Thyroid gland (tissue), 4 donors: ENCODE data around the gene PCBP4. TPM values are rescaled to one million over a fixed set of nuclear protein-coding genes. Genes with fewer than 3 reads are reported as not detected.

Experiments used
- DNase-seq, 2 donors: peaks; one replicate each; pipeline ENCODE4 v3.0.0-alpha.2; 2019
- H3K27ac ChIP-seq, 3 donors: fragments of 200-600 bp; sonication (generic); 1 replicate in 2 of 3; 2 replicates in 1 of 3; pipeline ENCODE4 v1.5.1; 2016 to 2019; ENCODE audit warnings: mild to moderate bottlenecking in 1 of 3, moderate library complexity in 1 of 3
- H3K27me3 ChIP-seq: fragments of 200-600 bp; sonication (generic); one replicate; pipeline ENCODE4 v1.5.1; 2019
- H3K36me3 ChIP-seq, 2 donors: fragments of 200-600 bp; sonication (generic); one replicate each; pipeline ENCODE4 v1.5.1; 2016 to 2019
- H3K4me1 ChIP-seq, 2 donors: fragments of 200-600 bp; sonication (generic); one replicate each; pipeline ENCODE4 v1.5.1; 2017 to 2019
- H3K4me3 ChIP-seq, 3 donors: fragments of 200-600 bp; sonication (generic); replicated peaks in 1 of 3; 1 replicate in 2 of 3; 2 replicates in 1 of 3; pipeline ENCODE4 v1.5.1; 2016; ENCODE audit warnings: mild to moderate bottlenecking in 1 of 3
- H3K9me3 ChIP-seq: fragments of 200-600 bp; sonication (generic); one replicate; pipeline ENCODE4 v1.5.1; 2017
- POLR2A ChIP-seq, 2 donors: fragments of 450-650 bp; IDR thresholded peaks; one replicate each; pipeline ENCODE4 v1.6.1; 2017; ENCODE audit warnings: antibody characterized with exemption in 2 of 2, mild to moderate bottlenecking in 2 of 2, moderate library complexity in 1 of 2
- WGBS, 2 donors: methylation state at CpG; one replicate each; pipeline ENCODE4 v1.1.5; 2017; 5-methylcytosine and 5-hydroxymethylcytosine counted together
- intact Hi-C: fragments of 100-400 bp; cut with DNase I; formaldehyde crosslinking; loops from one replicate; pipeline ENCODE4 v1.15.1; 2023
- total RNA-seq, 4 donors: library from RNA; depleted of rRNA; stranded (reverse); fragments of >200 nt; gene quantifications; one replicate each; pipeline ENCODE4 v1.2.3, GENCODE V29; 2016
- TF ChIP-seq, protein P1 (sequence below), 6 experiments: fragments of 200-600 bp in 3 of 6; fragments of 450-650 bp in 3 of 6; sonication (generic) in 3 of 6; IDR thresholded peaks; one replicate each; pipeline ENCODE4 v1.5.1; 2016 to 2019; ENCODE audit warnings: antibody characterized with exemption in 6 of 6, mild to moderate bottlenecking in 2 of 6, inconsistent platforms in 1 of 6, moderate library complexity in 1 of 6

PCBP4 gene
- total RNA-seq, 4 donors from 2014 or later = 22.2 to 66.2 (median 41.1) TPM

DNA sequence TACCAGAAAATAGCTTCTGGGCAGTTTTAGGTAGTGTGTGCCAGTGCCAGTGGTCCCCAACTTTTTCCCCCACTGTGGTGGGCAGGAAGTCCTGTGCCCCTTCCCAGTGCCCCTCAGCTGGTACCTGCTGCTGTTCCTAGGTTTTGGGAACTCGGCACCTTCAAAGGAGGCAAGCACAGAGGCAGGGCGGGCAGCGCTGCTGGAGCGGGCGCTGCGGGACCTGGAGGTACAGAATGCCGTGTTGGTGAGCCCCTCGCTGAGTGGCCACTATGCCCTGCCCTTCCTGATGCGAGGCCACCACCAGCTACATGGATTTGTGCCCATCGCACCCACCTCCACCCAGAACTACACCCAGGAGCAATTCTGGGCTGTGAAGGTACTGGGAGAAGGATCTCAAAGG is 13.0 kb upstream of the PCBP4 start:
- no peak for TF ChIP-seq POLR2A (IDR thresholded peaks at IDR 0.05)
- H3K9me3 ChIP-seq = no peaks in the 10 kb centered on the region
- whole genome bisulfite sequencing, 2 donors = 95 to 96% methylated on average over 4 to 10 of the region's 10 CpGs
- H3K4me3 ChIP-seq = no peak overlapping the region
- no peaks in the 10 kb centered on the region for H3K36me3 ChIP-seq
- H3K27me3 ChIP-seq = no peaks in the 10 kb centered on the region
- H3K4me1 ChIP-seq = peaks cover 17 to 29% of the 10 kb centered on the region in 2 donors
- intact Hi-C loops = no loop called here
- H3K27ac ChIP-seq = no peak overlapping the region
- no peak for DNase-seq

DNA sequence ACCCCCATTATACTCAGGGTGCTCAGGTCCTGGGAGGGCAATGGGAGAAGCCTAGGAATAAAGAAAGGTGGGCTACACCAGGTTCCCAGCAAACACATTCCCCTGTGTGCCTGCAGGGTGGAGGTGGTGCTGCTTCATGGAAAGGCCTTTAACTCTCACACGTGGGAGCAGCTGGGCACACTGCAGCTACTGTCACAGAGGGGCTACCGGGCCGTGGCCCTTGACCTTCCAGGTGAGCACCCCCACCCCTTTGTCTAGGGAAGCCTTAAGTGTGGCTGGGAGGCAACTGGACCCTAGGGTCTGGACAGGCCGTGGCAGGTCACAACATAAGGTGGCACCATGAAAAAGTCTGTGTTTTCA is 10.9 kb upstream of the PCBP4 start:
- Histone ChIP-seq H3K27ac (no peak overlapping the region), H3K27me3 (no peaks in the 10 kb centered on the region), H3K4me3 (no peak overlapping the region), H3K4me1 (peaks cover 26 to 30% of the 10 kb centered on the region in 2 donors), H3K9me3 (no peaks in the 10 kb centered on the region), H3K36me3 (no peaks in the 10 kb centered on the region)
- WGBS, 2 donors = 77 to 80% methylated on average over 4 of the region's 4 CpGs
- TF ChIP-seq POLR2A (IDR thresholded peaks at IDR 0.05) = no peak
- TF ChIP-seq, protein P1, sequence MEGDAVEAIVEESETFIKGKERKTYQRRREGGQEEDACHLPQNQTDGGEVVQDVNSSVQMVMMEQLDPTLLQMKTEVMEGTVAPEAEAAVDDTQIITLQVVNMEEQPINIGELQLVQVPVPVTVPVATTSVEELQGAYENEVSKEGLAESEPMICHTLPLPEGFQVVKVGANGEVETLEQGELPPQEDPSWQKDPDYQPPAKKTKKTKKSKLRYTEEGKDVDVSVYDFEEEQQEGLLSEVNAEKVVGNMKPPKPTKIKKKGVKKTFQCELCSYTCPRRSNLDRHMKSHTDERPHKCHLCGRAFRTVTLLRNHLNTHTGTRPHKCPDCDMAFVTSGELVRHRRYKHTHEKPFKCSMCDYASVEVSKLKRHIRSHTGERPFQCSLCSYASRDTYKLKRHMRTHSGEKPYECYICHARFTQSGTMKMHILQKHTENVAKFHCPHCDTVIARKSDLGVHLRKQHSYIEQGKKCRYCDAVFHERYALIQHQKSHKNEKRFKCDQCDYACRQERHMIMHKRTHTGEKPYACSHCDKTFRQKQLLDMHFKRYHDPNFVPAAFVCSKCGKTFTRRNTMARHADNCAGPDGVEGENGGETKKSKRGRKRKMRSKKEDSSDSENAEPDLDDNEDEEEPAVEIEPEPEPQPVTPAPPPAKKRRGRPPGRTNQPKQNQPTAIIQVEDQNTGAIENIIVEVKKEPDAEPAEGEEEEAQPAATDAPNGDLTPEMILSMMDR (IDR thresholded peaks at IDR 0.05) = no peak
- DNase-seq = no peak
- intact Hi-C loops = loop anchor here (5.0 to 10.0 kb wide), 2 partner anchors 36 to 593 kb away; partner anchors contain the start of genes MANF, PARP3 and RRP9

DNA sequence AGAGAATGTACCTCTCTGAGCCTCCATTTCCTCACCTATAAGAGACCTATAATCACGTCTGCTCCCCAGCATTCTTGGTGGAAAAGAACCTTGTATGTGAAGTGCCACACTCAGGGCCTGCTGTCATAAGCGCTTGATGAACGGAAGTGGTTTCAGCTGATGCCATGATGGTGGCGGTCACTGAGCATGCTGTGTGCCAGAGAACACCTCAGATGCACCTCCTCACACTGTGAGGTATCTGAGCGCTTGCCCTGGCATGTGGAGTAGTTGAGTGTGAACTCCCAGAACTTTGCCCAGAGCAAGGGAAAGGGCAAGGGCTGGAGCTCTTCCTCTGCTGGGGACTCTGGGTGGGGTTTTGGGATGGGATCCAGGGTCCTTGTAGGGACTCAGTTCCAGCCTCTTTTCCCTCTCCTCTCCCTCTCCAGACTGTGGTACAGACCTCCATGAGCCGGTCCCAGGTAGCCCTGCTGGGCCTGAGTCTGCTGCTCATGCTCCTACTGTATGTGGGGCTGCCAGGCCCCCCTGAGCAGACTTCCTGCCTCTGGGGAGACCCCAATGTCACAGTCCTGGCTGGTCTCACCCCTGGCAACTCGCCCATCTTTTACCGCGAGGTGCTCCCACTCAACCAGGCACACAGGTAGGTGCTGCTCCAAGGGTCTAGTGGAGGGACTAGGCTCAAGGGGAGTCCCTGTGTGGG is 10.3 kb upstream of the PCBP4 start:
- intact Hi-C loops = loop anchor here (5.0 to 10.0 kb wide), 2 partner anchors 35 to 593 kb away; partner anchors contain the start of genes MANF, PARP3 and RRP9
- no peak for DNase-seq
- Histone ChIP-seq H3K36me3 (no peaks in the 10 kb centered on the region), H3K4me1 (peaks cover 24 to 36% of the 10 kb centered on the region in 2 donors), H3K27ac (no peak overlapping the region), H3K27me3 (no peaks in the 10 kb centered on the region), H3K9me3 (no peaks in the 10 kb centered on the region), H3K4me3 (no peak overlapping the region)
- TF ChIP-seq POLR2A (IDR thresholded peaks at IDR 0.05) = no peak
- TF ChIP-seq, protein P1 (IDR thresholded peaks at IDR 0.05) = no peak
- WGBS, 2 donors = 76 to 88% methylated on average over 7 to 8 of the region's 9 CpGs

DNA sequence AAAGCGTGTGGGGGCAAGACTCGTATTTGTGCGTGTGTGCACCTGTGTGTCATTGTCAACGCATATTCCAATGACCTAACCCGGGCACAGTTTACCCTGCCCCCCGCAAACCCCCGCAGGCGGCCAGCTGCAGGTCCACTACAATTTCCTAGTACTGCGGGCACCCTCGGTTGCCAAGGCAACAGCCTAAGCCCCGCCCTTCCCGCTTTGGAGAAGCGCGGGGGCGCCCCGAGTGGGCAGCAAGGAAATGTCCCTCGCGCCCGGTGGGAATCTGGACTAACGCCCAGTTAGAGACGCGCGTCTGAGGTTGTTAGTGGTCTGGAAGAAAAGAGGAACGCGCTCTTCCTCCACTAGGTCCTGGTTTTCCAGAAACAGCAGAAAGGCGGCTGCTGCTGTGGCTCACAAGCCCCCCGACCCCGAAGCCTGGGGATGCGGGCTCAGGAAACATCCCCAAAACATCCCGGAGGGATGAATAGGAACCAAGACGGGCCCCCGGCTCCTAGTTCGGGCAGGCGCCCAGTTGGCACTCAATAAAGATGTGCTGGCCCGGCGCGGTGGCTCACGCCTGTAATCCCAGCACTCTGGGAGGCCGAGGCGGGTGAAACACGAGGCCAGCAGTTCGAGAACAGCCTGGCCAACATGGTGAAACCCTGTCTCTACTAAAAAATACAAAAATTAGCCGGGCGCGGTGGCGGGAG is 8.7 kb upstream of the PCBP4 start:
- peak overlapping the region in 1 of 3 donors; percentile 46 for H3K4me3 ChIP-seq
- peak overlapping the region; percentile 13 to 86 (median 42) for H3K27ac ChIP-seq
- DNase-seq = peak; percentile 73 to 82
- WGBS, 2 donors = 44 to 47% methylated on average over 39 of the region's 46 CpGs
- no peak for TF ChIP-seq POLR2A (IDR thresholded peaks at IDR 0.05)
- TF ChIP-seq, protein P1 (IDR thresholded peaks at IDR 0.05) = no peak
- no peaks in the 10 kb centered on the region for H3K36me3 ChIP-seq
- intact Hi-C loops = loop anchor here (5.0 to 10.0 kb wide), 2 partner anchors 34 to 591 kb away; partner anchors contain the start of genes MANF, PARP3 and RRP9
- H3K27me3 ChIP-seq = no peaks in the 10 kb centered on the region
- peaks cover 16 to 29% of the 10 kb centered on the region in 2 donors for H3K4me1 ChIP-seq
- H3K9me3 ChIP-seq = no peaks in the 10 kb centered on the region

DNA sequence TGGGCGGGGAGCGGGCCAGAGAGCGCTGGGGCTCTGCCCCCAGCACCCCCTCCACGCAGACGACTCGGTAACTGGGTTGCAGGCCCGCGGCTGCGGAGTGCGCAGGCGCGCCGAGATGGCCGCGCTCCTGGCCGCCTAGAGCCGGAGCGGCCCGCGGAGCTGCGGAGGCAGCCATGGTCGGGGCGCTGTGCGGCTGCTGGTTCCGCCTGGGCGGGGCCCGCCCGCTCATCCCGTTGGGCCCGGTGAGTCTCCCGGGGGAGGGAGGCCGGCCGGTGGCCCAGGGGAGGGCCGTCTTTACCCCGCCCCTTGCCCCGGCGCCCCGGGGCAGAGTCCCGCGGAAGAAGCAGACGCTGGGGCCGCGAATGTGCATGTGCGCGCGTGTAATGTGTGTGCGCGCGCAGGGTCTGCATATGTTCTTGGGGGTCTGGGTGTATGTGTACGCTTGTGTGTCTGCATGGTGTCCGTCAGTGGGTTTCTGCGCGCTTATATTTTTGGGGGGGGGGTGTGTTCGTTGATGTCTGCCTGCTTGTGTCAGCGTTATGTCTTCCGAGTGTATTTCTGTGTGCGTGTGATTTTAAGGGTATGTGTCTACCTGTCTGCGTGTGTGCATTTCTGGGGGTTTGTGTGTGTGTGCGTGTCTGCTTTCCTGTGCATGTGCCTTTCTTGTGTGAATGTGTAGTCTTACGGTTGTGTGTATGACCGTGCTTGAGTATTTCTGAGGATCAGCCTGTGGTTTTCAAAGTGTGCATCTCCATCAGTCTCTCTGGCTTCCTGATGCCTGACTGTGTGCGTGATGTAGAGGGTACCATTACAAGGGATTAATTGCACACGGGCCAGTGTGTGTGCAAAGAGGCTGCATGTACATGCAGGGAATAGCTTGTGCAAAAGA is 8.0 kb upstream of the PCBP4 start, which contains the start of gene ABHD14A:
ABHD14A (plus strand) TSS at position 102 of the 889 bp plus-strand sequence; CDS start at position 174, 72 bp downstream.
- peak within 1 kb of the TSS; percentile 83 to 93 (median 86) for H3K27ac ChIP-seq
- H3K27me3 ChIP-seq = no peaks in the 10 kb centered on the region
- H3K4me3 ChIP-seq = peak within 1 kb of the TSS; percentile 6 to 46 (median 35)
- 1% methylated on average over 17 to 37 of the region's 63 CpGs for WGBS, 2 donors
- intact Hi-C loops = loop anchor here (5.0 to 10.0 kb wide), 2 partner anchors 33 to 590 kb away; partner anchors contain the start of genes MANF, PARP3 and RRP9
- H3K4me1 ChIP-seq = peaks cover 16 to 29% of the 10 kb centered on the region in 2 donors
- H3K36me3 ChIP-seq = no peaks in the 10 kb centered on the region
- H3K9me3 ChIP-seq = no peaks in the 10 kb centered on the region
- peak; percentile 60 to 68 for DNase-seq
- TF ChIP-seq, protein P1 (IDR thresholded peaks at IDR 0.05) = no peak
- TF ChIP-seq POLR2A (IDR thresholded peaks at IDR 0.05) = peak in 1 of 2 donors; percentile 80
